Sciatic nerve (tissue), 2 donors: ENCODE results near the gene LPP. TPM values are rescaled to one million over a fixed set of nuclear protein-coding genes. Genes with fewer than 3 reads are reported as not detected.
A peak's percentile ranks its signal among the peaks of the same experiment; 100 is the strongest.

Experiments used
- ATAC-seq: fragments of 200-7000 bp; cut with Tn5 transposase; one replicate; pipeline ENCODE4 v1.9.1; 2020; ENCODE audit warnings: mild to moderate bottlenecking, moderate library complexity
- DNase-seq: peaks from one replicate; pipeline ENCODE4 v3.0.0-alpha.2; 2020; ENCODE audit warnings: low spot score
- intact Hi-C: fragments of 100-400 bp; cut with DNase I; formaldehyde crosslinking; loops from one replicate; pipeline ENCODE4 v1.14.2; 2022
- total RNA-seq: library from RNA; stranded (reverse); fragmentation: NEBNext Ultra II Directional; extraction: Animal tissue kit (Norgen Biotek cat#: 25700); gene quantifications from one replicate; pipeline ENCODE4 v1.2.1, GENCODE V29; 2021
- donor health status: DM: no; HTN: no; CAD: no.
- donor health status: DM: no; HTN: no; CAD: no.

The LPP gene
- total RNA-seq, 1 donor from 2014 or later = 231 TPM

DNA sequence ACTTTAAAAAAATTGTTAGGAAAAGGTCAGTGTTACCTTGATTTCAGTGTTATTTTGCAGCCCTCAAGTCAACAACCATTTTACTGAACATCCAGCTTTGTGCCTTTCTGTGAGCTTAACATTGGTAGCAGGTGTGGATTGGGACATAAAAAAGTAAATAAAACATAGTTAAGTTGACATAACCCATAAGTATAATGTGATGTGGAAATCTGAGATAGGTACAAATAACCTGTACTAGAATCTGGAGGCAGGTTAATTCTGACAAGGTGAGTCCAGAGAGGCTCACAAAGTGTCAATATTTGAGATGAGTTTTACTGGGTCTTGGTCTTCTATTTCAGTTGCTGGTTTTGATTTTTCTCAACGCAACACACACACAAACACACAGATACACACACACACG is 151.3 kb downstream of the LPP start:
- no peak for ATAC-seq
- intact Hi-C loops = no loop called here
- no peak for DNase-seq

GRCh38 chr3:188306435-188307005 is 152.6 kb downstream of the LPP start:
- intact Hi-C loops = no loop called here
- no peak for DNase-seq

GRCh38 chr3:188309437-188310269 is 155.7 kb downstream of the LPP start:
- no peak for ATAC-seq

More at GRCh38 chr3:188306435-188307005, 152.6 kb downstream of the LPP start:
- peak; percentile 46 for ATAC-seq

DNA sequence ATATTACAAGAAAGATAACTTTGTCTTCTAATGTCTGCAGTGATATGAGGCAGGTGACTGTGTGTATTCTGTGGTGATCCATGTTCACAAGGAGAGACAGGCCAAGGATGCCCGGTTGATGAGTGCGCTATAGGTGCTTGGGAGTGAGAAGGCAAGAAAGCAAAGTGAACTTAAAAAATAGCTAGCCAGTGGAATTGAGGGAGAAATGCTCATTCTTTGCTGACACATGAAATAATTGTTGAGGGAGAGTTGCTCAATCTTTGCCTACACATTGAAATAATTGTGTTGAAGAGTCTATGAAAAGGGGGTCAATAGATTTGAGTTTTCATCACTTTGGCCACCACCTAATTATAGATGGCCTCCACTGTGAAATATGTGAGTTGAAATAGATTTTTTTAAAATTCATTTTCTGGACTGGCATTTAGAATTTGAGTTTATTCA is 156.3 kb downstream of the LPP start:
- ATAC-seq = peak; percentile 33
- intact Hi-C loops = no loop called here

More at GRCh38 chr3:188309437-188310269, 155.7 kb downstream of the LPP start:
- no peak for DNase-seq
- intact Hi-C loops = no loop called here

DNA sequence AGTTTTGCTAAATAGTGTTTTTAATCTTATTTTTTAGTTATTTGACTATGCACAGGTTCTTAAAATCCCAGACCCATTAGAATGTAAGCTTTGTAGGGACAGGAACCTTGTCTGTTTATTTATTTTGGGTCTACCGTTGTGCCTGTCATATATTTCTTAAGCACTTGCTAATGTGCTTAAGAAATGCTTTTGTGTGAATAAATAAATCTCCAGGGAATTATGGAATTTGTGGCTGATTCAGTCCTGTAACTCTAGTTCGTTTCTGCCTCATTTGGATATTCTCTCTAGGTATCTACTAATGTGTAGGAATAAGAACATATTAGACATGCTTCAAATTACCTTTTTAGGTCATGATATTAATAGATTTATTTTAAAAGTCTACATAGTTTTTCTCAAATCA is 161.6 kb downstream of the LPP start:
- intact Hi-C loops = no loop called here
- ATAC-seq (no peak), DNase-seq (no peak)

More for the DNA sequence above, 156.3 kb downstream of the LPP start:
- DNase-seq = no peak

DNA sequence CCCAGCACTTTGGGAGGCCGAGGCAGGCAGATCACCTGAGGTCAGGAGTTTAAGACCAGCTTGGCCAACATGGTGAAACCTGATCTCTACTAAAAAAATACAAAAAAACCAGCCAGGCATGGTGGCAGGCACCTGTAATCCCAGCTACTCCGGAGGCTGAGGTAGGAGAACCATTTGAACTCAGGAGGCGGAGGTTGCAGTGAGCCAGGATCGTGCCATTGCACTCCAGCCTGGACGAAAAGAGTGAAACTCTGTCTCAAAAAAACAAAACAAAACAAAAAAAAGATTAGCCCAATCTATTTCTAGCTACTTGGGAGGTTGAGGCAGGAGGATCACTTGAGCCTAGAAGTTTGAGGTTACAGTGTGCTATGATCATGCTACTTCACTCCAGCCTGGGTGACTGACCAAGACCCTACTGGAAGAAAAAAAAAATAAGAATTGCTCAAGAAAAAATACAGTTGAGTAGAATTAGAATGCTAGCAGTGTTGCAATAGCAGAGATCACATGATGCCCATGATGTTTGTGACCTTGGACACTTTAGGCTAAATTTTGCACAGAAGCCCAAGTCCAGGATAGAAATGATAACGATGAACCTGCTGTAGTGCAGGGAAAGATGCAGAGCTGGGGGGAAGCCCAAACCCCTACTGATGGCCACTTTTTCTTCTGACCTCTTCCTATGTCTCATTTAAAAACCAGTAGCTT is 162.2 kb downstream of the LPP start:
- intact Hi-C loops = no loop called here
- DNase-seq = no peak
- ATAC-seq = peak; percentile 85

DNA sequence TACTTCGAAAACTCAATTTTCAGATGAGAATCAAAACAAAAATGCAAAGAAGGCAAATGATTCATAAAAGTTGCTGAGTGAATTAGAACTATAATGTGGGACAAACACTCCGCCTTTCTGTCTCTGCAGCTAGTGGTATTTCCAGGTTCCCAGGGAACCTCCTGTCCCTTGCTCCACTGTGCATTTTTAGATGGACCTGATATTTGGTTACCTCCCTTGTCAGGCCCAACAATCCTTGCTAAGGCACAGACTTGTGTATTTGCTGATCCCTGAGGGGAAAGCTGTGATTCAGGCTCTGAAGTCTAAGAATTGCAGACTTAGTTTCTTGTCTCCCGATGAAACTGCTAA is 162.7 kb downstream of the LPP start:
- ATAC-seq = peak; percentile 17
- intact Hi-C loops = no loop called here

GRCh38 chr3:188319569-188319968 is 165.6 kb downstream of the LPP start:
- DNase-seq (no peak), ATAC-seq (no peak)
- intact Hi-C loops = no loop called here

More for the DNA sequence above, 162.7 kb downstream of the LPP start:
- DNase-seq = no peak

GRCh38 chr3:188320757-188321156 is 166.8 kb downstream of the LPP start:
- ATAC-seq (no peak), DNase-seq (no peak)
- intact Hi-C loops = no loop called here

DNA sequence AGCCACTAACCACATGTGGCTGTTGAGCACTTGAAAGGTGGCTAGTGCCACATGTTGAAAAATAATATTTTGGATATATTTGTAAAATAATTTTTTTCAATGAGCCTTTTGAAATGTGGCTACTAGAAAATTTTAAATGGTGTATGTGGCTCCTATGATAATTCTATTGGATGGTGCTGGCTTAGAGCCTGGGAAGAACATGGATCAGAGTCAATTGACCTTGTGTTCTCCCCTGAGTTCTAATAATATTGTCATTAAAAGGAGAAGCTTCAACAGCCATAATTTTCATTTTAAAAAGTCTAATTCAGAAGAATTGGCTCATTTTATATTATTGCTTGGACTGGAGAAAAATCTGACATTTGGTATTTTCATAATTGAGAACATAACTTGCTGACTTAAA is 167.3 kb downstream of the LPP start:
- ATAC-seq (peak; percentile 60), DNase-seq (no peak)
- intact Hi-C loops = no loop called here

- no peak for DNase-seq
- peak; percentile 19 for ATAC-seq
- intact Hi-C loops = no loop called here
Measured at GRCh38 chr3:188322135-188322887, 168.4 kb downstream of the LPP start.

DNA sequence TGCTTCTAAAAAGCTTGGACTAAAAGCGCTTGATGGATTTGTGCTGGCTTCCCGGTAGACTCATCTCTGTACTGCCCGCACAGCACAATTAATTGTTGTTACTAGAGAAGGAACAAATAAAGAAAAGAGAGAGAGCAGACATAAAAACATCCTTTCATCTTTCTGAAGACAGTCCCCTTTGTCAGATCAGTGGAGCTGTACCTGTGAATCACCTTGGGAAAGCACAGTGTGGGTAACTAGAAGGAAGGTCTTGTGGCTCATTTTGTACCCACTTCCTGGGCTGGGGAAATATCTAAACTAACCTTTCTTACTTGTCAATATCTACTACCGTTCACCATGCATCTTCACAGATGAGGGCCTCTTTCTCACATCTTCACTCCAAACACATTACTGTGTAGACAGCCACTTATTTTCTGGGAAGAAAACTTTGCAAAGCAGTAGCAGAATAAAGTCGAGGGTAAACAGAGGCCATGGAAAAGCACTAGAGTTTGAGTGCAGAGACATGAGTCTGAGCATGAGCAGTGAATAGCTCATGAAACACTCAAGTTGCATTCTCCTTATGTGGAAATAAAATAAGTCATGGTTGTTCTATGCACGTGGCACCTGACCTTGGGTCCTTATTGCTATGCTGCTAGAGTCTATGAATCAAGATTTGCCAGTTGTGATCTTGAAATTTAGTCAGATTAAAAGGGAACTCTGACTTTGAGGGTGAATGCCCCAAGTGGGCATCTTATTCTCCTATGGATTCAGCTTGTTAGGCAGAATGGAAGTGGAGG is 169.3 kb downstream of the LPP start:
- ATAC-seq (no peak), DNase-seq (no peak)
- intact Hi-C loops = no loop called here

- DNase-seq = no peak
- intact Hi-C loops = no loop called here
- ATAC-seq = no peak
Measured at GRCh38 chr3:188326111-188326510, 172.2 kb downstream of the LPP start.

GRCh38 chr3:188326968-188327367 is 173.0 kb downstream of the LPP start:
- intact Hi-C loops = no loop called here
- DNase-seq (no peak), ATAC-seq (no peak)

GRCh38 chr3:188327433-188327832 is 173.5 kb downstream of the LPP start:
- intact Hi-C loops = no loop called here
- ATAC-seq = no peak

DNA sequence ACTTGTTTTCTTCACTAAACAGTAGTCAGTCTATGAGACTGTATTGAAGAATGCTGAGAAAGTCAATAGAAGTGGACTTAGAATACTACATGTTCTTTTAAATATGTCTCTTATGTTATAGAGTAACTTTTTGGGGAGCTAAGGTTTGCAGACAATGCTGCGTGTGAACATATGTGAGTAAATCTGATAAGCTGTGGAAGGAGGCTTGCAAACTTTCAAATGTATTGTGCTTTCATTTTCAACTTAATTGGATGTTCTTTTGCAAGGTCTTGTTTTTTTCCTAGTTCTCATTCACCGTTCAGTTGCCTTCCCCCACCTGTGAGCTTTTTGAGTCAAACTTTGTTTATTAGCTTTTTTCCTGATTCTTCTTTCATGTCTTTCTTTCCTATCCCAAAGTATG is 176.2 kb downstream of the LPP start:
- no peak for DNase-seq

More at GRCh38 chr3:188327433-188327832, 173.5 kb downstream of the LPP start:
- no peak for DNase-seq

GRCh38 chr3:188331166-188331565 is 177.2 kb downstream of the LPP start:
- ATAC-seq (no peak), DNase-seq (no peak)
- intact Hi-C loops = no loop called here

More for the DNA sequence above, 176.2 kb downstream of the LPP start:
- no peak for ATAC-seq
- intact Hi-C loops = no loop called here

DNA sequence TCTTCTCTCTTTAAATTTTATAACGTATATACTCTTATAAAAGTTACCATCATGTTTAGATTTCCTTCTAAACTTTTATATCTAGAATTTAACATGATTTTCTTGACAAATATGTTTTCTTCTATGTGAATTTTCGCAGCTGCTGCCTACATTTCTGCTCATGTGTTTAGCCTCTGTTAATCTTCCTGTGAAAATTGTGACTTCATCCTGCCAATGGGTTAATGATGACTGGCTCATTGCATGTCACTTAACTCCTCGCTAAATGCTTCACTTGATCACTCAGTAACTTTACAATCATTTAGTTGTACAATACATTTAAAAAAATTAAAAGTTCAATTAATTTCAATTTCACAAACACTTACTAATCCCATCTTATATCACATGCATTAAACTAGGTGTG is 178.1 kb downstream of the LPP start:
- no peak for ATAC-seq
- no peak for DNase-seq
- intact Hi-C loops = no loop called here

GRCh38 chr3:188335656-188336055 is 181.7 kb downstream of the LPP start:
- no peak for ATAC-seq
- DNase-seq = no peak
- intact Hi-C loops = no loop called here
